OCI-LY1 (cell line): Measurements from ENCODE around the gene PRSS53.

Experiments used
- H2AFZ ChIP-seq: fragments of 200-600 bp; sonication (generic), shearing (Covaris generic); 2 replicates; pipeline ENCODE4 v1.6.0; 2014; ENCODE audit warnings: antibody characterized with exemption, mild to moderate bottlenecking, low read length
- H3F3A ChIP-seq: fragments of 200-600 bp; sonication (generic), shearing (Covaris generic); 2 replicates; pipeline ENCODE4 v1.6.0; 2014; ENCODE audit warnings: mild to moderate bottlenecking, antibody characterized with exemption, low read length, moderate library complexity; ENCODE audit not compliant: insufficient read depth
- H3K27ac ChIP-seq: fragments of 200-600 bp; sonication (generic); 2 replicates; pipeline ENCODE4 v1.5.1; 2014; ENCODE audit warnings: low read length, mixed run types, mild to moderate bottlenecking, low read depth; ENCODE audit not compliant: poor library complexity, severe bottlenecking
- H3K27me3 ChIP-seq: fragments of 200-600 bp; sonication (generic); 2 replicates; pipeline ENCODE4 v1.6.0; 2014; ENCODE audit warnings: antibody characterized with exemption, mild to moderate bottlenecking, low read length, moderate library complexity; ENCODE audit not compliant: insufficient read depth
- H3K36me3 ChIP-seq: fragments of 200-600 bp; sonication (generic); 2 replicates; pipeline ENCODE4 v1.6.1; 2014; ENCODE audit warnings: mild to moderate bottlenecking, antibody characterized with exemption, low read length, moderate library complexity, mixed read lengths; ENCODE audit not compliant: insufficient read depth
- H3K4me1 ChIP-seq: fragments of 200-600 bp; sonication (generic); 2 replicates; pipeline ENCODE4 v1.5.1; 2014; ENCODE audit warnings: mild to moderate bottlenecking, low read length, moderate library complexity; ENCODE audit not compliant: insufficient read depth, severe bottlenecking
- H3K4me2 ChIP-seq: fragments of 200-600 bp; sonication (generic), shearing (Covaris generic); 2 replicates; pipeline ENCODE4 v1.6.1; 2014; ENCODE audit warnings: low read length
- H3K4me3 ChIP-seq: fragments of 200-600 bp; sonication (generic); 2 replicates; pipeline ENCODE4 v1.5.1; 2014; ENCODE audit warnings: low read length, low read depth, mild to moderate bottlenecking, mixed read lengths; ENCODE audit not compliant: poor library complexity, severe bottlenecking
- H3K79me2 ChIP-seq: fragments of 200-600 bp; shearing (Covaris generic); 2 replicates; pipeline ENCODE4 v1.6.1; 2016; ENCODE audit warnings: mixed run types, low read length, mixed read lengths; ENCODE audit not compliant: insufficient read depth
- H3K9ac ChIP-seq: fragments of 200-600 bp; sonication (generic), shearing (Covaris generic); 2 replicates; pipeline ENCODE4 v1.6.1; 2014; ENCODE audit warnings: mild to moderate bottlenecking, low read length, mixed read lengths
- H3K9me2 ChIP-seq: fragments of 200-600 bp; sonication (generic), shearing (Covaris generic); 2 replicates; pipeline ENCODE4 v1.6.1; 2014; ENCODE audit warnings: low read depth, mild to moderate bottlenecking, low read length, mixed read lengths
- H3K9me3 ChIP-seq: fragments of 200-600 bp; shearing (Covaris generic); 2 replicates; pipeline ENCODE4 v1.6.1; 2014; ENCODE audit warnings: low read length, mixed read lengths
- H4K20me1 ChIP-seq: fragments of 200-600 bp; sonication (generic), shearing (Covaris generic); 2 replicates; pipeline ENCODE4 v1.6.0; 2016; ENCODE audit warnings: mild to moderate bottlenecking, low read length; ENCODE audit not compliant: insufficient read depth
- EZH2 ChIP-seq: fragments of 200-600 bp; sonication (generic), shearing (Covaris generic); IDR thresholded peaks from 2 replicates; pipeline ENCODE4 v1.8.0; 2017; ENCODE audit warnings: borderline replicate concordance, mixed run types, mild to moderate bottlenecking, antibody characterized with exemption, low read length, moderate library complexity, mixed read lengths
- TF ChIP-seq, protein P1 (sequence below): fragments of 200-600 bp; sonication (generic), shearing (Covaris generic); IDR thresholded peaks from 2 replicates; pipeline ENCODE4 v1.5.1; 2017; ENCODE audit warnings: mild to moderate bottlenecking, antibody characterized with exemption, low read length, moderate library complexity, mixed read lengths

The PRSS53 gene

DNA sequence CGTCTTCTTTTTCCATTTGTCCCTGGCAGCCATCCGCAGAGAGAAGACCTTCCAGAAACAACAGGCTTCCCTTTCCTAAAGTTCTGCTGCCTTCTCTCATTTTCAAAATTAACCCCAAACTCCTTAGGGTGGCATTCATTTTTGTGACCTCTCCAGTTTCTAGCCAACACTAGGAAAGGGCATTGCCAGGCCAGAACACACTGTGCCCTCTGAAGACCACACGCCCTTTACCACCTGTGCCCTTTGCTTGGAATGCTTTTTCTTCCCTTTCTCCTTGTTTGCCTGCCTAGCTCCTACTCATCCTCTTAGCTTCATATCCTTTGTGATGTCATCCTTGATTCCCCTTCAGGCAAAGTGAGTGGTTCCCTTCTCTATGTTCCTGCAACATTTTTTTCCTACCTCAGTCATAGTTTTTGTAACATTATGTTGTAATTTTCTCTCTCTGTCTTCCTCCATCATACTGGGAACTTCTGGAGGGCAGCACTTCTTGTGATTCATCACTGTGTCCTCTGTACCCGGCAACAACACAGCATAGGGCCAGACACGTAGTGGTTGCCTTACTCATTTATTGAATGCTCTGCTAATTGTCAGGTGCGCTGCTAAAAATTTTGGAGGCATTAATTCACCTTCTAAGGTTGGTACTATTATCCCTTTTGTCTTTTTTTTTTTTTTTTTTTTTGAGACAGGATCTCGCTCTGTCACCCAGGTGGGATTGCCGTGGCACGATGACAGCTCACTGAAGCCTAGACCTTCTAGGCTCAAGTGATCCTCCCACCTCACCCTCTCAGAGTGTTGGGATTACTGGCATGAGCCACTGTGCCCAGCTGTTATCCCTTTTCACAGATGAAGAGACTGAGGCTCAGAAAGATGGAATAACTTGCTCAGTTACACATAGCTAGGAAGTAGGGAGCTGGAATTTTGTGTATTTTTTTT is 29.7 kb upstream of the PRSS53 start:
- peak overlapping the region; percentile 86 for H3K9ac ChIP-seq
- no peaks in the 10 kb centered on the region for H3K9me2 ChIP-seq
- H2AFZ ChIP-seq = no peak overlapping the region
- H3K27me3 ChIP-seq = no peaks in the 10 kb centered on the region
- H3K4me1 ChIP-seq = peaks cover 16% of the 10 kb centered on the region
- H3K36me3 ChIP-seq = peaks cover 43% of the 10 kb centered on the region
- TF ChIP-seq, protein P1, sequence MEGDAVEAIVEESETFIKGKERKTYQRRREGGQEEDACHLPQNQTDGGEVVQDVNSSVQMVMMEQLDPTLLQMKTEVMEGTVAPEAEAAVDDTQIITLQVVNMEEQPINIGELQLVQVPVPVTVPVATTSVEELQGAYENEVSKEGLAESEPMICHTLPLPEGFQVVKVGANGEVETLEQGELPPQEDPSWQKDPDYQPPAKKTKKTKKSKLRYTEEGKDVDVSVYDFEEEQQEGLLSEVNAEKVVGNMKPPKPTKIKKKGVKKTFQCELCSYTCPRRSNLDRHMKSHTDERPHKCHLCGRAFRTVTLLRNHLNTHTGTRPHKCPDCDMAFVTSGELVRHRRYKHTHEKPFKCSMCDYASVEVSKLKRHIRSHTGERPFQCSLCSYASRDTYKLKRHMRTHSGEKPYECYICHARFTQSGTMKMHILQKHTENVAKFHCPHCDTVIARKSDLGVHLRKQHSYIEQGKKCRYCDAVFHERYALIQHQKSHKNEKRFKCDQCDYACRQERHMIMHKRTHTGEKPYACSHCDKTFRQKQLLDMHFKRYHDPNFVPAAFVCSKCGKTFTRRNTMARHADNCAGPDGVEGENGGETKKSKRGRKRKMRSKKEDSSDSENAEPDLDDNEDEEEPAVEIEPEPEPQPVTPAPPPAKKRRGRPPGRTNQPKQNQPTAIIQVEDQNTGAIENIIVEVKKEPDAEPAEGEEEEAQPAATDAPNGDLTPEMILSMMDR = no peak
- no peak for TF ChIP-seq EZH2
- peak overlapping the region; percentile 18 for H3K27ac ChIP-seq
- H3F3A ChIP-seq = no peaks in the 10 kb centered on the region
- H3K4me2 ChIP-seq = peak overlapping the region; percentile 96
- peaks cover 7% of the 10 kb centered on the region; the same call in 1 of the 2 replicates for H3K79me2 ChIP-seq
- no peaks in the 10 kb centered on the region for H4K20me1 ChIP-seq
- H3K4me3 ChIP-seq = peak overlapping the region; percentile 87
- no peaks in the 10 kb centered on the region for H3K9me3 ChIP-seq

DNA sequence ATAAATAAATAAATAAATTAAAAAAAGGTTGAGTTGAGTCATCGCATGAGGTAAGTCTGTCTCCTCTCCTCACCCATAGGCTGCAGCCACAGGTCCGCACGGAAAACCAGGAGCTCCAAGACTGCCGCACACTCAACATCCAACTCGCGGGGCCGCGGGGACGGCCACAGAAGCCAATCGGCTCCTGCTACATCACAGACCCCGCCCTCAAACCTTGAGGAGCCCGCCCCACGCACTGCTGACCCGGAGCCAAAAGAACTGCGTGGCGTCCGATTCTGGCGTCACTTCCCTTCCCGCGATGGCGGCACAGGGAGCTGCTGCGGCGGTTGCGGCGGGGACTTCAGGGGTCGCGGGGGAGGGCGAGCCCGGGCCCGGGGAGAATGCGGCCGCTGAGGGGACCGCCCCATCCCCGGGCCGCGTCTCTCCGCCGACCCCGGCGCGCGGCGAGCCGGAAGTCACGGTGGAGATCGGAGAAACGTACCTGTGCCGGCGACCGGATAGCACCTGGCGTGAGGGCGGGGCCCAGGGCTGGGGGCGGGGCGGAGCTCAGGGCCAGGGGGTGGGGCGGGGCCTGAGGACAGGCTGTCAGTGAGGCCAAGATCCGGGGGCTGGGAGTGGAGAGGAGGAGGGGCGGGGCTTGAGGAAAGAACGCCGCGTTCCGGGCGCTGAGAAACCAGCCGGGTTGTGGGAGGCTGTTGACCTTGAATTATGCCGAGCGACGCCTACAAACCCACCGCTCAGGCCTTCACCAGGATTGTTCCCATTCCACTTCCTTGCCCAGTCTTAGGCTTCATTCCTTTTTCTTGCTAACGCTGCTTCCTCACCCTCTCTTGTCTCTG is 28.9 kb upstream of the PRSS53 start, which contains the start of gene KAT8:
KAT8 (plus strand) TSS at position 281 of the 839 bp plus-strand sequence; CDS start at position 299, 18 bp downstream.
- Histone ChIP-seq H3K4me2 (peak within 1 kb of the TSS; percentile 96), H4K20me1 (no peaks in the 10 kb centered on the region), H3K9ac (peak within 1 kb of the TSS; percentile 86), H3K27me3 (no peaks in the 10 kb centered on the region), H3K4me3 (peak within 1 kb of the TSS; percentile 87), H3K9me2 (no peaks in the 10 kb centered on the region), H3K79me2 (peaks cover 7% of the 10 kb centered on the region; the same call in 1 of the 2 replicates), H3K27ac (peak within 1 kb of the TSS; percentile 40), H3K36me3 (peaks cover 44% of the 10 kb centered on the region), H2AFZ (no peak within 1 kb of the TSS), H3K4me1 (peaks cover 16% of the 10 kb centered on the region), H3F3A (no peaks in the 10 kb centered on the region), H3K9me3 (no peaks in the 10 kb centered on the region)
- TF ChIP-seq, protein P1 = no peak
- no peak for TF ChIP-seq EZH2

DNA sequence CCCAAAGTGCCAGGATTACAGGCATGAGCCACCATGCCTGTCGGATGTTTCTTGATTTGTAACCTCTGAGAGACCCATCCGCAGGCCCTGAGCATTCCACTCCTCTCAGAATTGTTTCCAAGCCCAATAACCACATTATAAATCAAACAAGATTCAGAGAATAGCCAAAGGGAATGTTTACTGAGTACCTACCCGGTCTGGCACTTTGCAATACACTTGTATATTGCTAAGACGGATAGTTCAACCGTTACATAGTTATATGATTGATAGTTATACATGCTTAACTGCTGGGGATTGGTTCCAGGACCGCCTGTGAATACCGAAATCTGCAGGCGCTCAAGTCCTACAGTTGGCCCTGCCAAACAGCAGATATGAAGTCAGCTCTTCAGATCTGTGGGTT is 25.7 kb upstream of the PRSS53 start:
- Histone ChIP-seq H2AFZ (no peak overlapping the region), H3K9me2 (no peaks in the 10 kb centered on the region), H3K9ac (no peak overlapping the region), H3F3A (no peaks in the 10 kb centered on the region), H3K4me1 (peaks cover 16% of the 10 kb centered on the region), H3K9me3 (no peaks in the 10 kb centered on the region), H4K20me1 (no peaks in the 10 kb centered on the region), H3K4me3 (no peak overlapping the region), H3K27ac (no peak overlapping the region), H3K36me3 (peaks cover 38% of the 10 kb centered on the region), H3K4me2 (no peak overlapping the region), H3K27me3 (no peaks in the 10 kb centered on the region), H3K79me2 (peaks cover 7% of the 10 kb centered on the region; the same call in 1 of the 2 replicates)
- no peak for TF ChIP-seq EZH2
- TF ChIP-seq, protein P1 = no peak
